GM23248 (cell line): Measurements from ENCODE around the gene FER.
"Not testable (repeated sequence)": the region's sequence is repeated elsewhere in the genome, so short reads cannot be mapped to it uniquely, and the experiment has no call there.

Experiments
- EZH2 ChIP-seq: fragments of 200-600 bp; sonication (generic); IDR thresholded peaks from 2 replicates; pipeline ENCODE4 v1.6.1; 2018; ENCODE audit warnings: antibody characterized with exemption, mild to moderate bottlenecking; ENCODE audit not compliant: insufficient read depth, poor library complexity, severe bottlenecking
- EZH2phosphoT487 ChIP-seq: fragments of 200-600 bp; sonication (generic); IDR thresholded peaks from 2 replicates; pipeline ENCODE4 v1.6.1; 2018; ENCODE audit warnings: antibody characterized with exemption, moderate library complexity, mild to moderate bottlenecking, low read depth; ENCODE audit not compliant: insufficient read depth

- TF ChIP-seq EZH2phosphoT487, EZH2: not testable (repeated sequence)
Observed at GRCh38 chr5:109171437-109172073, 423.9 kb downstream of the FER start.
